AG04450 (cell line): ENCODE data around the gene GIMAP7. TPM values are rescaled to one million over a fixed set of nuclear protein-coding genes. Genes with fewer than 3 reads are reported as not detected.

Experiments
- CTCF ChIA-PET: fragments of 300-600, 350-600 bp; formaldehyde crosslinking; extraction: SDS; loops from one replicate; lab custom pipeline; 2022; ENCODE audit warnings: antibody characterized with exemption, inconsistent platforms; lab: Charles Lee
- POLR2A ChIA-PET: fragments of 350-600 bp; formaldehyde crosslinking; extraction: SDS; loops from one replicate; lab custom pipeline; 2021; ENCODE audit warnings: antibody characterized with exemption, inconsistent platforms; lab: Yijun Ruan, JAX
- DNase-seq: peaks from one replicate; pipeline ENCODE4 v3.0.0-alpha.2; 2011; ENCODE audit warnings: low read depth, low spot score
- H3K27ac ChIP-seq: one replicate; pipeline ENCODE4 v1.5.1; 2012; ENCODE audit warnings: low read depth, low read length, control low read depth
- H3K27me3 ChIP-seq: one replicate; pipeline ENCODE4 v1.6.0; 2012; ENCODE audit warnings: low read length; ENCODE audit not compliant: control insufficient read depth, insufficient read depth
- H3K4me3 ChIP-seq: 2 replicates; pipeline ENCODE4 v1.5.1; 2011; ENCODE audit warnings: mild to moderate bottlenecking, low read depth, low read length, control low read depth
- H3K9me3 ChIP-seq: 2 replicates; pipeline ENCODE4 v1.5.1; 2012; ENCODE audit warnings: low read length; ENCODE audit not compliant: control insufficient read depth, insufficient read depth
- polyA plus RNA-seq: library from polyadenylated mRNA; depleted of rRNA; stranded (reverse); fragments of >200 nt; gene quantifications from 2 replicates; pipeline ENCODE4 v1.2.3, GENCODE V29; 2011
- TF ChIP-seq, protein P1 (sequence below): IDR thresholded peaks from 2 replicates; pipeline ENCODE4 v1.5.1; 2011; ENCODE audit warnings: low read depth, low read length, control low read depth, inconsistent platforms

GIMAP7 gene
- polyA plus RNA-seq, 1 experiment, result not detected

- H3K4me3 ChIP-seq, result no peak overlapping the region
- ChIA-PET CTCF (no interaction called here), POLR2A (no interaction called here)
- no peaks in the 10 kb centered on the region for H3K27me3 ChIP-seq
- TF ChIP-seq, protein P1, sequence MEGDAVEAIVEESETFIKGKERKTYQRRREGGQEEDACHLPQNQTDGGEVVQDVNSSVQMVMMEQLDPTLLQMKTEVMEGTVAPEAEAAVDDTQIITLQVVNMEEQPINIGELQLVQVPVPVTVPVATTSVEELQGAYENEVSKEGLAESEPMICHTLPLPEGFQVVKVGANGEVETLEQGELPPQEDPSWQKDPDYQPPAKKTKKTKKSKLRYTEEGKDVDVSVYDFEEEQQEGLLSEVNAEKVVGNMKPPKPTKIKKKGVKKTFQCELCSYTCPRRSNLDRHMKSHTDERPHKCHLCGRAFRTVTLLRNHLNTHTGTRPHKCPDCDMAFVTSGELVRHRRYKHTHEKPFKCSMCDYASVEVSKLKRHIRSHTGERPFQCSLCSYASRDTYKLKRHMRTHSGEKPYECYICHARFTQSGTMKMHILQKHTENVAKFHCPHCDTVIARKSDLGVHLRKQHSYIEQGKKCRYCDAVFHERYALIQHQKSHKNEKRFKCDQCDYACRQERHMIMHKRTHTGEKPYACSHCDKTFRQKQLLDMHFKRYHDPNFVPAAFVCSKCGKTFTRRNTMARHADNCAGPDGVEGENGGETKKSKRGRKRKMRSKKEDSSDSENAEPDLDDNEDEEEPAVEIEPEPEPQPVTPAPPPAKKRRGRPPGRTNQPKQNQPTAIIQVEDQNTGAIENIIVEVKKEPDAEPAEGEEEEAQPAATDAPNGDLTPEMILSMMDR, result no peak
- H3K9me3 ChIP-seq, result peaks cover 20% of the 10 kb centered on the region
- no peak for DNase-seq
- H3K27ac ChIP-seq, result no peak overlapping the region
Observed at GRCh38 chr7:150566572-150566971, 51.9 kb downstream of the GIMAP7 start.

DNA sequence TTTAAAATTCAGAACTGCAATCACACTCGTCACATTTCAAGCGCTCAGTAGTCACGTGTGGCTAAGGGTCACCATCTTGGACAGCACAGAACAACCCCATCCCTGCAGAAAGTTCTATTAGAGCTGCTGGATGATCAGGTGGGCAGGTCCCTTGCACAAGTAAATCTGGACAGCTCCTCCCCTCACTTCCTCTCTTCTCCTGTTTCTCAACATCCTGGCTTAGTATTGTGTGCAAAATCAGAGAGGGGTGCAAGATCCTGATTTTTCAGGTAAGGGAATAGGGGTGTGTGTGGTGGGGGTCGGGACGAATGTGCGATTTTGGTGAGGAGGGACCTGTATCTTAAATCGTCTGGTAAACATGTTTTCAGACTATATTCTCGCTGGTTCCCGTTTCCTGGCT lies 52.5 kb downstream of the GIMAP7 start, which contains the start of gene GIMAP4:
Gene GIMAP4, plus strand, starts transcription at position 222 of the 400 bp plus-strand sequence. CDS start 2,512 bp downstream, outside the sequence.
- TF ChIP-seq, protein P1, result no peak
- ChIA-PET CTCF (no interaction called here), POLR2A (no interaction called here)
- Histone ChIP-seq H3K27me3 (no peaks in the 10 kb centered on the region), H3K4me3 (no peak within 1 kb of the TSS), H3K9me3 (peaks cover 25% of the 10 kb centered on the region), H3K27ac (no peak within 1 kb of the TSS)
- no peak for DNase-seq

GRCh38 chr7:150567871-150568301 lies 53.2 kb downstream of the GIMAP7 start:
- POLR2A ChIA-PET, result no interaction called here
- TF ChIP-seq, protein P1, result no peak

GRCh38 chr7:150568714-150569113 lies 54.0 kb downstream of the GIMAP7 start:
- Histone ChIP-seq H3K9me3 (peaks cover 30% of the 10 kb centered on the region), H3K27ac (no peak overlapping the region), H3K27me3 (no peaks in the 10 kb centered on the region), H3K4me3 (no peak overlapping the region)
- TF ChIP-seq, protein P1, result no peak
- CTCF ChIA-PET, result no interaction called here
- POLR2A ChIA-PET, result no interaction called here
- no peak for DNase-seq

More at GRCh38 chr7:150567871-150568301, 53.2 kb downstream of the GIMAP7 start:
- H3K27me3 ChIP-seq, result no peaks in the 10 kb centered on the region
- peaks cover 30% of the 10 kb centered on the region for H3K9me3 ChIP-seq
- no peak overlapping the region for H3K27ac ChIP-seq
- no peak for DNase-seq
- no peak overlapping the region for H3K4me3 ChIP-seq
- CTCF ChIA-PET, result no interaction called here

DNA sequence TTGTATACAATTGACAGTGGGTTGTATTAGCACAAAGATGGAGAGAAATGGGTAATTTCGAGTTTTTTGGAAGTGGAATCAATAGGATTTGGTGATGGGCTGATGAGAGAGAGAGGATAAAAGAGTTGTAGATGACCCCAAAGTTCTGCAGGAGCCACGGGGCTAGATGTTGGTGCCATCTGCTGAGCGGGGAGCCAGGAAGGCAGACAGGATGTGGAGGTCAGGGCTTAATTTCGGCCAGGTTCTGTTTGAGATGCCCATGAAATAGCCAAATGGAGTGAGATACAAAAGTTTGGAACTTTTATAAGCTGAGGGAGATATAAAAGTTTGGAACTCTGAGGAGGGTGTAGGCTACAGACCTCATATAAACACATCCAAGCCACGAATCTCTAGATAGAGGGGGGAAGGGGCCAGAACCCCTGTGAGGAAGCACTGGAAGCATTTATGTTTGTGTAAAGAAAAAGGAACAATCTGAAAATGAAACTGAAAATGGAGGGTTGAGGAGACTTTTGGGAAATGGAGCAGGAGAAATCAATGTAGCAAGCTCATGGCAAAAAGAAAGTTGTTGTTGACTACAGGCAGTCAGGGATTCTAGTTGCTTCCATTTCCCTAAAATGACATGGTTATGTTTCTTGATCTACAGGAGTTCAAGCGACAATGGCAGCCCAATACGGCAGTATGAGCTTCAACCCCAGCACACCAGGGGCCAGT lies 54.7 kb downstream of the GIMAP7 start:
- Histone ChIP-seq H3K4me3 (no peak overlapping the region), H3K27me3 (no peaks in the 10 kb centered on the region), H3K27ac (no peak overlapping the region), H3K9me3 (peaks cover 30% of the 10 kb centered on the region)
- DNase-seq, result no peak
- TF ChIP-seq, protein P1, result no peak
- ChIA-PET POLR2A (no interaction called here), CTCF (no interaction called here)
